PC-3 (cell line): ENCODE results near the gene ZNF562.

Experiments
- CTCF ChIP-seq: fragments of 300-600 bp; sonication (generic); conservative IDR thresholded peaks from 2 replicates; pipeline ENCODE4 v1.5.1; 2017; ENCODE audit warnings: antibody characterized with exemption, low read depth, mild to moderate bottlenecking, low read length
- EZH2 ChIP-seq: fragments of 300-600 bp; sonication (generic); IDR thresholded peaks from one replicate; pipeline ENCODE4 v1.6.1; 2017; ENCODE audit warnings: antibody characterized with exemption, mild to moderate bottlenecking, low read length; ENCODE audit not compliant: unreplicated experiment
- EZH2phosphoT487 ChIP-seq: fragments of 300-600 bp; sonication (generic); IDR thresholded peaks from 2 replicates; pipeline ENCODE4 v1.6.1; 2018; ENCODE audit warnings: mild to moderate bottlenecking, antibody characterized with exemption, low read length, borderline replicate concordance

GRCh38 chr19:9672893-9673292, 2.0 kb downstream of the ZNF562 start:
- no peak for TF ChIP-seq EZH2
- TF ChIP-seq CTCF = no peak
- no peak for TF ChIP-seq EZH2phosphoT487
